ENCODE data around the gene SCGB2A2.
A peak's percentile ranks its signal among the peaks of the same experiment; 100 is the strongest.

The SCGB2A2 gene

GRCh38 chr11:62269654-62270278 lies at the start of gene SCGB2A2:
TSS of gene SCGB2A2 (plus strand) at chr11:62270158. CDS start at chr11:62270217, 59 bp downstream.
- no peak for DNase-seq (ENCODE audit: low spot score)

GRCh38 chr11:62221498-62221897 lies 48.5 kb upstream of the SCGB2A2 start:
- DNase-seq (ENCODE audit: low spot score), result no peak

- DNase-seq (ENCODE audit: low spot score), result no peak
These were observed 46.9 kb upstream of the SCGB2A2 start for GRCh38 chr11:62223095-62223494.

GRCh38 chr11:62233730-62234129 lies 36.2 kb upstream of the SCGB2A2 start:
- no peak for DNase-seq (ENCODE audit: low spot score)

GRCh38 chr11:62236187-62236586 lies 33.8 kb upstream of the SCGB2A2 start:
- DNase-seq (ENCODE audit: low spot score), result no peak

- DNase-seq (ENCODE audit: low spot score), result no peak
These were observed 32.5 kb upstream of the SCGB2A2 start for GRCh38 chr11:62237499-62237898.

GRCh38 chr11:62238151-62238550 lies 31.8 kb upstream of the SCGB2A2 start:
- no peak for DNase-seq (ENCODE audit: low spot score)

- DNase-seq (ENCODE audit: low spot score), result no peak
These were observed 28.9 kb upstream of the SCGB2A2 start for GRCh38 chr11:62241095-62241494.

GRCh38 chr11:62242021-62242420 lies 27.9 kb upstream of the SCGB2A2 start, which contains the start of gene SCGB1D2:
TSS of gene SCGB1D2 (plus strand) at chr11:62242239. CDS start at chr11:62242308, 69 bp downstream.
- no peak for DNase-seq (ENCODE audit: low spot score)

- no peak for DNase-seq (ENCODE audit: low spot score)
These were observed 24.6 kb upstream of the SCGB2A2 start for GRCh38 chr11:62245271-62245753.

- no peak for DNase-seq (ENCODE audit: low spot score)
These were observed 18.3 kb upstream of the SCGB2A2 start for GRCh38 chr11:62251698-62252097.

GRCh38 chr11:62253999-62254542 lies 15.9 kb upstream of the SCGB2A2 start:
- no peak for DNase-seq (ENCODE audit: low spot score)

- DNase-seq (ENCODE audit: low spot score), result no peak
These were observed 13.7 kb upstream of the SCGB2A2 start for GRCh38 chr11:62256281-62256680.

- no peak for DNase-seq (ENCODE audit: low spot score)
These were observed 9.6 kb upstream of the SCGB2A2 start for GRCh38 chr11:62260261-62260953.

- DNase-seq (ENCODE audit: low spot score), result no peak
These were observed 6.0 kb upstream of the SCGB2A2 start for GRCh38 chr11:62264004-62264403.

- no peak for DNase-seq (ENCODE audit: low spot score)
These were observed 3.4 kb upstream of the SCGB2A2 start for GRCh38 chr11:62266558-62266957.

GRCh38 chr11:62267050-62267449 lies 2.9 kb upstream of the SCGB2A2 start:
- no peak for DNase-seq (ENCODE audit: low spot score)

GRCh38 chr11:62267576-62267975 lies 2.4 kb upstream of the SCGB2A2 start:
- DNase-seq (ENCODE audit: low spot score), result no peak

GRCh38 chr11:62273284-62273683 lies 3.3 kb downstream of the SCGB2A2 start:
- no peak for DNase-seq (ENCODE audit: low spot score)

GRCh38 chr11:62273789-62274275 lies 3.9 kb downstream of the SCGB2A2 start:
- DNase-seq (ENCODE audit: low spot score), result no peak

GRCh38 chr11:62280452-62280851 lies 10.5 kb downstream of the SCGB2A2 start:
- no peak for DNase-seq (ENCODE audit: low spot score)

- DNase-seq (ENCODE audit: low spot score), result peak; percentile 22
These were observed 25.5 kb downstream of the SCGB2A2 start for GRCh38 chr11:62295504-62295903.

GRCh38 chr11:62298975-62299374 lies 29.0 kb downstream of the SCGB2A2 start, which contains the start of gene SCGB1D4:
TSS of gene SCGB1D4 (minus strand) at chr11:62299075. CDS start at chr11:62299010, 65 bp downstream.
- no peak for DNase-seq (ENCODE audit: low spot score)
